Right lobe of liver (tissue), 4 donors: Measurements from ENCODE around the gene C19orf81.

Experiments
- POLR2A ChIP-seq: fragments of 450-650 bp; IDR thresholded peaks from one replicate; pipeline ENCODE4 v1.6.1; 2017; ENCODE audit warnings: antibody characterized with exemption, mild to moderate bottlenecking
- TF ChIP-seq, protein P1 (sequence below), 4 donors: fragments of 200-600 bp in 3 of 4; fragments of 450-650 bp in 1 of 4; IDR thresholded peaks; one replicate each; pipeline versions ENCODE4 v1.5.1 to v1.8.0; 2016 to 2022; ENCODE audit warnings: antibody characterized with exemption in 4 of 4, mild to moderate bottlenecking in 2 of 4
- donor health status: DM: no; HTN: no; CAD: no.
- donor health status: DM: no; HTN: no; CAD: no.
- donor health status: DM: no; HTN: yes; CAD: no.

DNA sequence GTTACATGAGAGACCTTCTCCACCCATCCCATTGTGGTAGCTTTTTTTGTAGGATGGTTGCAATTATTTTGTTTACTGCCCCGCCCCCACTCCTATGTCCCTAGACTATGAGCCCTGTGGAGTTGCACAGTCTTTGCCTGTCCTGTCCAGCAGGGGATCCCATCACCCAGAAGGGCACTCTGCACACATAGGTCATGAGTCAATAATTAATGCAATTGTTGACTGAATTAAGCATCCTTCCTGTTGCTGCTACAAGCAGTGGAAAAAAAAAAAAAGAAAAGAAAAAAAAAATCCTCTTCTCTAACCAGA, 14.2 kb downstream of the C19orf81 start:
- TF ChIP-seq, protein P1, sequence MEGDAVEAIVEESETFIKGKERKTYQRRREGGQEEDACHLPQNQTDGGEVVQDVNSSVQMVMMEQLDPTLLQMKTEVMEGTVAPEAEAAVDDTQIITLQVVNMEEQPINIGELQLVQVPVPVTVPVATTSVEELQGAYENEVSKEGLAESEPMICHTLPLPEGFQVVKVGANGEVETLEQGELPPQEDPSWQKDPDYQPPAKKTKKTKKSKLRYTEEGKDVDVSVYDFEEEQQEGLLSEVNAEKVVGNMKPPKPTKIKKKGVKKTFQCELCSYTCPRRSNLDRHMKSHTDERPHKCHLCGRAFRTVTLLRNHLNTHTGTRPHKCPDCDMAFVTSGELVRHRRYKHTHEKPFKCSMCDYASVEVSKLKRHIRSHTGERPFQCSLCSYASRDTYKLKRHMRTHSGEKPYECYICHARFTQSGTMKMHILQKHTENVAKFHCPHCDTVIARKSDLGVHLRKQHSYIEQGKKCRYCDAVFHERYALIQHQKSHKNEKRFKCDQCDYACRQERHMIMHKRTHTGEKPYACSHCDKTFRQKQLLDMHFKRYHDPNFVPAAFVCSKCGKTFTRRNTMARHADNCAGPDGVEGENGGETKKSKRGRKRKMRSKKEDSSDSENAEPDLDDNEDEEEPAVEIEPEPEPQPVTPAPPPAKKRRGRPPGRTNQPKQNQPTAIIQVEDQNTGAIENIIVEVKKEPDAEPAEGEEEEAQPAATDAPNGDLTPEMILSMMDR (IDR thresholded peaks at IDR 0.05): no peak
- TF ChIP-seq POLR2A: no peak
